SK-N-SH (cell line): Measurements from ENCODE around the gene RPE. TPM values are rescaled to one million over a fixed set of nuclear protein-coding genes. Genes with fewer than 3 reads are reported as not detected.

Source experiments
- CTCF ChIA-PET: fragments of 300-600, 350-600 bp; formaldehyde crosslinking; extraction: SDS; loops from one replicate; lab custom pipeline; 2021; lab: Yijun Ruan, JAX
- POLR2A ChIA-PET: fragments of 350-600 bp; sonication (Branson Sonifier 250); formaldehyde crosslinking; extraction: SDS; loops from one replicate; lab custom pipeline; 2020; ENCODE audit warnings: antibody characterized with exemption, inconsistent platforms; lab: Yijun Ruan, JAX
- DNase-seq: peaks from one replicate; pipeline ENCODE4 v3.0.0; 2012
- H2AFZ ChIP-seq: fragments of 200-600 bp; sonication (generic); 2 replicates; pipeline ENCODE4 v1.8.1; 2016; ENCODE audit warnings: antibody characterized with exemption, mild to moderate bottlenecking, low read depth
- H3F3A ChIP-seq: fragments of 200-600 bp; sonication (generic); replicated peaks from 2 replicates; pipeline ENCODE3; 2016; ENCODE audit warnings: antibody characterized with exemption, mild to moderate bottlenecking; ENCODE audit not compliant: insufficient read depth
- H3K27ac ChIP-seq, 2 experiments: fragments of 200-500 bp in 1 of 2; fragments of 200-600 bp in 1 of 2; sonication (Bioruptor generic) in 1 of 2; sonication (generic), shearing (Covaris generic) in 1 of 2; 2 replicates each; pipeline versions ENCODE4 v1.5.1 to v1.6.1; 2014 to 2016; ENCODE audit warnings: low read depth in 2 of 2, inconsistent platforms in 1 of 2, low read length in 1 of 2, mild to moderate bottlenecking in 1 of 2, mixed read lengths in 1 of 2
- H3K27me3 ChIP-seq: fragments of 200-600 bp; sonication (generic), shearing (Covaris generic); 2 replicates; pipeline ENCODE4 v1.6.1; 2016; ENCODE audit warnings: mixed run types; ENCODE audit not compliant: insufficient read depth
- H3K36me3 ChIP-seq, 2 experiments: fragments of 200-500 bp in 1 of 2; fragments of 200-600 bp in 1 of 2; sonication (Bioruptor generic) in 1 of 2; sonication (generic) in 1 of 2; replicated peaks in 1 of 2; 2 replicates each; pipeline versions ENCODE3 to v1.5.1; 2014 to 2016; ENCODE audit warnings: low read length in 1 of 2, mild to moderate bottlenecking in 1 of 2; ENCODE audit not compliant: insufficient read depth in 2 of 2, control insufficient read depth in 1 of 2
- H3K4me1 ChIP-seq, 2 experiments: fragments of 200-500 bp in 1 of 2; fragments of 200-600 bp in 1 of 2; sonication (Bioruptor generic) in 1 of 2; sonication (generic), shearing (Covaris generic) in 1 of 2; 2 replicates each; pipeline versions ENCODE4 v1.5.1 to v1.6.1; 2014 to 2016; ENCODE audit warnings: low read depth in 1 of 2, low read length in 1 of 2, mixed run types in 1 of 2; ENCODE audit not compliant: insufficient read depth in 2 of 2, control insufficient read depth in 1 of 2
- H3K4me2 ChIP-seq: fragments of 200-600 bp; sonication (generic), shearing (Covaris generic); 2 replicates; pipeline ENCODE4 v1.6.1; 2017; ENCODE audit warnings: mixed run types
- H3K4me3 ChIP-seq, 2 experiments: fragments of 200-500 bp in 1 of 2; fragments of 200-600 bp in 1 of 2; sonication (Bioruptor generic) in 1 of 2; sonication (generic), shearing (Covaris generic) in 1 of 2; 2 replicates each; pipeline versions ENCODE4 v1.5.1 to v1.8.1; 2014 to 2016; ENCODE audit warnings: low read depth in 2 of 2, inconsistent platforms in 1 of 2, low read length in 1 of 2, mild to moderate bottlenecking in 1 of 2, mixed read lengths in 1 of 2, moderate library complexity in 1 of 2
- H3K79me2 ChIP-seq: fragments of 200-600 bp; sonication (generic); 2 replicates; pipeline ENCODE4 v1.8.1; 2017; ENCODE audit warnings: mild to moderate bottlenecking; ENCODE audit not compliant: insufficient read depth
- H3K9ac ChIP-seq: fragments of 200-600 bp; sonication (generic); 2 replicates; pipeline ENCODE4 v1.6.1; 2017; ENCODE audit warnings: mixed run types
- H3K9me2 ChIP-seq: fragments of 200-600 bp; sonication (generic); 2 replicates; pipeline ENCODE4 v1.6.1; 2017; ENCODE audit warnings: mixed run types
- H3K9me3 ChIP-seq: fragments of 200-600 bp; sonication (generic); 2 replicates; pipeline ENCODE4 v1.6.1; 2017; ENCODE audit warnings: mixed run types, mild to moderate bottlenecking, moderate library complexity
- H4K20me1 ChIP-seq: fragments of 200-600 bp; sonication (generic); 2 replicates; pipeline ENCODE4 v1.6.1; 2017; ENCODE audit warnings: mild to moderate bottlenecking, mixed run types; ENCODE audit not compliant: insufficient read depth
- CHD2 ChIP-seq: fragments of 150-350 bp; IDR thresholded peaks from 2 replicates; pipeline ENCODE4 v1.6.1; 2018; ENCODE audit warnings: low read length; ENCODE audit not compliant: partially characterized antibody
- ELF1 ChIP-seq: IDR thresholded peaks from 2 replicates; pipeline ENCODE4 v1.4.0; 2012
- EP300 ChIP-seq, 2 experiments: IDR thresholded peaks; 2 replicates each; pipeline versions ENCODE4 v1.4.0 to v1.6.1; 2012; ENCODE audit warnings: borderline replicate concordance in 1 of 2, low read depth in 1 of 2, low read length in 1 of 2
- EZH2phosphoT487 ChIP-seq: fragments of 200-600 bp; sonication (generic); IDR thresholded peaks from 2 replicates; pipeline ENCODE4 v1.6.1; 2017; ENCODE audit warnings: low read depth, mixed run types, mild to moderate bottlenecking, antibody characterized with exemption, moderate library complexity, borderline replicate concordance
- FOXM1 ChIP-seq: IDR thresholded peaks from 2 replicates; pipeline ENCODE4 v1.4.0; 2012; ENCODE audit warnings: low read depth, mild to moderate bottlenecking
- GATA2 ChIP-seq: sonication (generic); formaldehyde crosslinking; IDR thresholded peaks from 2 replicates; pipeline ENCODE4 v1.5.0; 2020; ENCODE audit warnings: mild to moderate bottlenecking, missing genetic modification reagents
- IRF3 ChIP-seq: fragments of 150-350 bp; IDR thresholded peaks from 2 replicates; pipeline ENCODE4 v1.6.1; 2016; ENCODE audit warnings: mild to moderate bottlenecking, low read depth, low read length
- JUND ChIP-seq: IDR thresholded peaks from 2 replicates; pipeline ENCODE4 v1.4.0; 2012
- MXI1 ChIP-seq: IDR thresholded peaks from 2 replicates; pipeline ENCODE4 v1.6.1; 2012; ENCODE audit warnings: mild to moderate bottlenecking, low read depth, low read length, improper control_type of control experiment
- NFIC ChIP-seq: IDR thresholded peaks from 2 replicates; pipeline ENCODE4 v1.4.0; 2012; ENCODE audit warnings: borderline replicate concordance
- POLR2AphosphoS5 ChIP-seq: IDR thresholded peaks from 2 replicates; pipeline ENCODE4 v1.6.1; 2012; ENCODE audit warnings: low read depth, low read length
- RAD21 ChIP-seq: IDR thresholded peaks from 2 replicates; pipeline ENCODE4 v1.6.1; 2012; ENCODE audit warnings: mild to moderate bottlenecking, low read length
- SIN3A ChIP-seq: IDR thresholded peaks from 2 replicates; pipeline ENCODE4 v1.6.1; 2012; ENCODE audit warnings: low read depth, mild to moderate bottlenecking, low read length, moderate library complexity, borderline replicate concordance
- SMC3 ChIP-seq: IDR thresholded peaks from 2 replicates; pipeline ENCODE4 v1.6.1; 2012; ENCODE audit warnings: low read depth, low read length, improper control_type of control experiment
- TEAD4 ChIP-seq: IDR thresholded peaks from 2 replicates; pipeline ENCODE4 v1.4.0; 2012; ENCODE audit warnings: mild to moderate bottlenecking, borderline replicate concordance; ENCODE audit not compliant: insufficient read depth
- WGBS: methylation state at CpG from one replicate; pipeline ENCODE4 v1.1.6; 2017; ENCODE audit warnings: low lambda C conversion rate; 5-methylcytosine and 5-hydroxymethylcytosine counted together
- polyA plus RNA-seq, 3 experiments: library from polyadenylated mRNA; depleted of rRNA; stranded (reverse); fragments of >200 nt; gene quantifications; 2 replicates each; pipeline ENCODE4 v1.2.3, GENCODE V29; 2012
- TF ChIP-seq, protein P1 (sequence below): fragments of 150-350 bp; IDR thresholded peaks from 2 replicates; pipeline ENCODE4 v1.6.1; 2017; ENCODE audit warnings: antibody characterized with exemption, low read length, low read depth, borderline replicate concordance
- TF ChIP-seq, protein P2 (sequence below): IDR thresholded peaks from 2 replicates; pipeline ENCODE4 v1.4.0; 2012; ENCODE audit warnings: low read depth
- TF ChIP-seq, protein P3 (sequence below): fragments of 200-600 bp; sonication (generic); IDR thresholded peaks from 2 replicates; pipeline ENCODE4 v1.6.1; 2017; ENCODE audit warnings: antibody characterized with exemption, mild to moderate bottlenecking, moderate library complexity
- TF ChIP-seq, protein P4 (sequence below): IDR thresholded peaks from 2 replicates; pipeline ENCODE4 v1.4.0; 2012; ENCODE audit warnings: low read depth, borderline replicate concordance

Gene RPE
- polyA plus RNA-seq, 1 of the 3 experiments (the other 2 are of a cell fraction): 62.9 TPM

DNA sequence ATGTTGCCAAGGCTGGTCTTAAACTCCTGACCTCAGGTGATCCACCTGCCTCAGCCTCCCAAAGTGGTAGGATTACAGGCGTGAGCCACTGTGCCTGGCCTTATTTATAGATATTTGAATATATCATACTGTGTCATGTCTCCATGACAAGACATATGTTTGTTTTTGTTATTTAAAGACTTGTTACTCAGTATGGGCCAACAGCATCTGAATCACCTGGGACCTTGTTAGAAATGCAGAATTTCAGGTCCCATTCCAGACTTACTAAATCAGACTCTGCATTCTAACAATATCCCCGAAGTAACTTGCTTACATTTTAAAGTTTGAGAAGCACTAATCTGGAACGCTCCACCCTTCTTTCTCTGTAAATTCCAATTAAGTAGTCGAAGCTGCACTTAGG lies 33.2 kb downstream of the RPE start:
- H3K4me3 ChIP-seq: no peak overlapping the region
- CTCF ChIA-PET: interaction anchor here (0.6 to 1.0 kb wide), 2 partner anchors 132 to 163 kb away, joined by 3 read pairs; no protein-coding TSS in a partner anchor
- no peak overlapping the region for H3K27ac ChIP-seq
- H3F3A ChIP-seq: peaks cover 10% of the 10 kb centered on the region
- DNase-seq: no peak
- H3K9me3 ChIP-seq: no peaks in the 10 kb centered on the region
- H3K36me3 ChIP-seq: peaks cover 9 to 10% of the 10 kb centered on the region in 2 experiments
- H3K4me2 ChIP-seq: no peak overlapping the region
- no peaks in the 10 kb centered on the region for H3K9me2 ChIP-seq
- no peaks in the 10 kb centered on the region for H3K4me1 ChIP-seq
- WGBS: 97% methylated on average over 4 of the region's 4 CpGs
- POLR2A ChIA-PET: no interaction called here
- no peak for TF ChIP-seq RAD21
- H2AFZ ChIP-seq: no peak overlapping the region
- H3K79me2 ChIP-seq: no peaks in the 10 kb centered on the region
- H3K27me3 ChIP-seq: no peaks in the 10 kb centered on the region
- no peaks in the 10 kb centered on the region for H4K20me1 ChIP-seq
- no peak overlapping the region for H3K9ac ChIP-seq

GRCh38 chr2:210038078-210038477 lies 35.6 kb downstream of the RPE start:
- H3K9me2 ChIP-seq: no peaks in the 10 kb centered on the region
- H3K4me2 ChIP-seq: no peak overlapping the region
- WGBS: 97% methylated on average over 3 of the region's 3 CpGs
- no peaks in the 10 kb centered on the region for H3K27me3 ChIP-seq
- H2AFZ ChIP-seq: no peak overlapping the region
- H3K9ac ChIP-seq: no peak overlapping the region
- H4K20me1 ChIP-seq: no peaks in the 10 kb centered on the region
- DNase-seq: no peak
- H3K36me3 ChIP-seq: peaks cover 9 to 14% of the 10 kb centered on the region in 2 experiments
- no peak overlapping the region for H3K27ac ChIP-seq
- no peaks in the 10 kb centered on the region for H3K79me2 ChIP-seq
- H3K9me3 ChIP-seq: no peaks in the 10 kb centered on the region
- POLR2A ChIA-PET: no interaction called here
- TF ChIP-seq TEAD4 (no peak), ELF1 (no peak), EZH2phosphoT487 (no peak), NFIC (no peak), EP300 (IDR thresholded peaks at IDR 0.05; ENCODE audit: borderline replicate concordance in 1 of 2, low read depth in 1 of 2, low read length in 1 of 2) (no peak), SIN3A (no peak), FOXM1 (no peak), RAD21 (no peak), POLR2AphosphoS5 (no peak), JUND (no peak), GATA2 (CRISPR knock-in tag) (no peak), CHD2 (no peak), IRF3 (no peak), SMC3 (no peak), MXI1 (no peak)
- TF ChIP-seq, protein P1, sequence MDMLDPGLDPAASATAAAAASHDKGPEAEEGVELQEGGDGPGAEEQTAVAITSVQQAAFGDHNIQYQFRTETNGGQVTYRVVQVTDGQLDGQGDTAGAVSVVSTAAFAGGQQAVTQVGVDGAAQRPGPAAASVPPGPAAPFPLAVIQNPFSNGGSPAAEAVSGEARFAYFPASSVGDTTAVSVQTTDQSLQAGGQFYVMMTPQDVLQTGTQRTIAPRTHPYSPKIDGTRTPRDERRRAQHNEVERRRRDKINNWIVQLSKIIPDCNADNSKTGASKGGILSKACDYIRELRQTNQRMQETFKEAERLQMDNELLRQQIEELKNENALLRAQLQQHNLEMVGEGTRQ: no peak
- TF ChIP-seq, protein P2, sequence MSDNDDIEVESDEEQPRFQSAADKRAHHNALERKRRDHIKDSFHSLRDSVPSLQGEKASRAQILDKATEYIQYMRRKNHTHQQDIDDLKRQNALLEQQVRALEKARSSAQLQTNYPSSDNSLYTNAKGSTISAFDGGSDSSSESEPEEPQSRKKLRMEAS: no peak
- TF ChIP-seq, protein P3, sequence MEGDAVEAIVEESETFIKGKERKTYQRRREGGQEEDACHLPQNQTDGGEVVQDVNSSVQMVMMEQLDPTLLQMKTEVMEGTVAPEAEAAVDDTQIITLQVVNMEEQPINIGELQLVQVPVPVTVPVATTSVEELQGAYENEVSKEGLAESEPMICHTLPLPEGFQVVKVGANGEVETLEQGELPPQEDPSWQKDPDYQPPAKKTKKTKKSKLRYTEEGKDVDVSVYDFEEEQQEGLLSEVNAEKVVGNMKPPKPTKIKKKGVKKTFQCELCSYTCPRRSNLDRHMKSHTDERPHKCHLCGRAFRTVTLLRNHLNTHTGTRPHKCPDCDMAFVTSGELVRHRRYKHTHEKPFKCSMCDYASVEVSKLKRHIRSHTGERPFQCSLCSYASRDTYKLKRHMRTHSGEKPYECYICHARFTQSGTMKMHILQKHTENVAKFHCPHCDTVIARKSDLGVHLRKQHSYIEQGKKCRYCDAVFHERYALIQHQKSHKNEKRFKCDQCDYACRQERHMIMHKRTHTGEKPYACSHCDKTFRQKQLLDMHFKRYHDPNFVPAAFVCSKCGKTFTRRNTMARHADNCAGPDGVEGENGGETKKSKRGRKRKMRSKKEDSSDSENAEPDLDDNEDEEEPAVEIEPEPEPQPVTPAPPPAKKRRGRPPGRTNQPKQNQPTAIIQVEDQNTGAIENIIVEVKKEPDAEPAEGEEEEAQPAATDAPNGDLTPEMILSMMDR: no peak
- TF ChIP-seq, protein P4, sequence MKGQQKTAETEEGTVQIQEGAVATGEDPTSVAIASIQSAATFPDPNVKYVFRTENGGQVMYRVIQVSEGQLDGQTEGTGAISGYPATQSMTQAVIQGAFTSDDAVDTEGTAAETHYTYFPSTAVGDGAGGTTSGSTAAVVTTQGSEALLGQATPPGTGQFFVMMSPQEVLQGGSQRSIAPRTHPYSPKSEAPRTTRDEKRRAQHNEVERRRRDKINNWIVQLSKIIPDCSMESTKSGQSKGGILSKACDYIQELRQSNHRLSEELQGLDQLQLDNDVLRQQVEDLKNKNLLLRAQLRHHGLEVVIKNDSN: no peak
- H3F3A ChIP-seq: peaks cover 6% of the 10 kb centered on the region
- no peak overlapping the region for H3K4me3 ChIP-seq
- CTCF ChIA-PET: interaction anchor here (0.6 kb wide), 1 partner anchor 580 kb away, joined by 3 read pairs; no protein-coding TSS in a partner anchor
- no peaks in the 10 kb centered on the region for H3K4me1 ChIP-seq
